ENCODE measurements around the gene APLP2.
"Not testable (repeated sequence)": the region's sequence is repeated elsewhere in the genome, so short reads cannot be mapped to it uniquely, and the experiment has no call there.

APLP2 gene

DNA sequence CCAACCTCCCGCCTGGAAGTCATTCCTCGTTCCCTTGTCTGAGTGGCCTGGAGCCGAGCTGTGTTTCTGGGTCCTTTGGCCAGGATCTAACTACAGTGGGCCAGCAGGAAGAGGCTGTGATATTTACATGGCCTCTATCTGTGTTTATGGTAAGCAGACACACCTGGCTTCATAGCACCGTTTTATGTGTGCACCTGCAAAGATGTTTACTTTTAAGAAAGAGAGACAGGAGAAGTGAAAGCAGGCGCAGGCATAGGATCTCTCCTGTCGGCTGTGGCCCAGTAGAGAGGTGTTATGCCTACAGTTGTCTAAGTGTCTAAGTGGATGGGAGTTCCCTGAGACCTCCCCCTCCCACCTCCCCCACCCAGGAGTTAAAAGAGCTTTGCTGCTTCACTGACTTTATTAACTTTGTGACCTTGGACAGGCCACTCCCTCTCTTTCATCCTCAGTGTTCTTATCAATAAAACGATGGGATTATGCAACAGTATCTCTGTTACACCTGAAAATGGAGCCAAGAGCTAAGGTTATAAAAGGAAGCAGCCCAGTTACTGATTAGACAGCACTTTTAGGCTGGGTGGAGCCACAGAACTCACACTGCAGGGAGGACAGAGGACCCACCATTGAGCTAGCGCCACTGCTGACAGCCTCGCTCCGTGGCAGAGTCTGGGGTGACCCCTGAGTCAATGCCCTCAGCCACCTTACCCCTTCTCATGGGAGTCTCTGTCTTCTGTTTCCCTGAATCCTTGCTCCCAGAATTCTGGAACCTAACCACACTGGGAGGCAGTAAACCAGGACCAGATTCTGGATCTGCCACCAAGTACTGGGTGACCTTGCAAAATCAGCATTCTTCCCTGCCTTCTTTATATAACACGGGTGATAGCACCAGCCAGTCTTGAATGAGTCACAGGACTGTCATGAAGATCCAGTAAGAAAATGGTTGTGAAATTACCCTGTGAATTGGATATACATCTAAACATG lies 111.9 kb downstream of the APLP2 start:
- intact Hi-C loops (cut with DNase I), result no loop called here
- DNase-seq, result peak in 1 of 10 donors; percentile 61

DNA sequence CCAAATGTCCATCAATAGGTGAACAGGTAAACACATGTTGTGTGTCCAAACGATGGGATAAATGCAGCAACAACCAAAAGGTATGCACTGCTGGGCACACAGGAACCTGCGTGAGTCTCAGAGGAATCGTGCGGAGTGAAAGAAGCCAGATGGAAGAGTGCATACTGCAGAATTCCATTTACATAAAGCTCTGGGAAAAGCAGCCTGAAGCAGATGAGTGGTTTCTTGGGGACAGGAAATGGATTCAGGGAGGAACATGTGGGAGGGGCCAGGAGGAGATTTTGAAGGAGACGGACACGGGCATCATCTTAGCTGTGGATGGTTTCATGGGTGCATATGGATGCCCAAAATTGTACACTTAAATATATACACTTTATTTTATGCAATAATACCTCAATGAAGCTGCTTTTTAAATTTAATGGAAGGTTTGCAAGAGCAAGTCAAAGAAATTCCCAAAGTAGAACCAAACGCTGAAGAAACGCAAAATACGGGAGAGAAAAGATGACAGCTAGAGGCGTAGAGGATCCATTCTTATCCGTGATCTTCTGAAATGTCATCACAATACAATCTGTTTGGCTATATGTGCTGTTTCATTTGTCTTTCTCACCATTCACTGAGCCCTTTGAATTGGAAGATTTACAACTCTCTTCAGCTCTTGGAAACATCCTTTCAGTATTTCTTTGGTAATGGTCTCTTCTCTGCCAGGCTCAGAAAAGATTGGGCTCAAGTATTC lies 114.3 kb downstream of the APLP2 start:
- peak in 2 of 10 donors; percentile 14 to 34 for DNase-seq
- intact Hi-C loops (cut with DNase I), result no loop called here

GRCh38 chr11:130187096-130187495 lies 117.4 kb downstream of the APLP2 start:
- peak in 1 of 10 donors; percentile 66 for DNase-seq
- intact Hi-C loops (cut with DNase I), result no loop called here

- intact Hi-C loops (cut with DNase I), result no loop called here
- DNase-seq, result peak in 1 of 10 donors; percentile 66
Observed at GRCh38 chr11:130188047-130188446, 118.4 kb downstream of the APLP2 start.

GRCh38 chr11:130188585-130189347 lies 119.1 kb downstream of the APLP2 start:
- DNase-seq, result peak in 1 of 10 donors; percentile 77
- intact Hi-C loops (cut with DNase I), result no loop called here

DNA sequence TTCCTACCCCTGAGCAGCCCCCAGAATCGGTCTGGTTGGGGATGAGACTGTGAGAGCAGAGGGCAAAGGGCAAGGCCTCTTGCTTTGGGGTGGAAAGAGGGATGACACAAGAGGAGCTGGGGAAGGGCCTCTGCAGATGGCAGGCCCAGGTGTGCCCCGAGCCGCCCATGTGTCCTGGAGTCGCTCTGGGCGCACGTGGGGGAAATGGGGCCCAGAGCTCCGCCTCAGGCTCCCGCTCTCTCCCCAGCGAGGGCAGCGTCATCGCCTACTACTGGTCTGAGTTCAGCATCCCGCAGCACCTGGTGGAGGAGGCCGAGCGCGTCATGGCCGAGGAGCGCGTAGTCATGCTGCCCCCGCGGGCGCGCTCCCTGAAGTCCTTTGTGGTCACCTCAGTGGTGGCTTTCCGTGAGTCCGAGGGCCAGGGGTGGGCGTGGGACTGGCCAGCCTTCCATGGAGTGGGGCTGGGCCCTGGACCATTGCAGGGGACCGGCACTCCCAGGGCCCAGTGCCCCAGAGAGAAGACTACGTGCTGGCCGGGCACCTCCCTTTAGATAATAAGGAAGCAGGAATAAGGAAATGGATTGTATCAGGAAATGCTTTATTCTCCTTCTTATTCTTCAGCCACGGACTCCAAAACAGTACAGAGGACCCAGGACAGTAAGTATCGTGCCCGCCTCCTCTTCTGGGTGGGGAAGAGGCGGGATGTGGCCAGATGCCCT lies 120.0 kb downstream of the APLP2 start:
- intact Hi-C loops (cut with DNase I), result no loop called here

DNA sequence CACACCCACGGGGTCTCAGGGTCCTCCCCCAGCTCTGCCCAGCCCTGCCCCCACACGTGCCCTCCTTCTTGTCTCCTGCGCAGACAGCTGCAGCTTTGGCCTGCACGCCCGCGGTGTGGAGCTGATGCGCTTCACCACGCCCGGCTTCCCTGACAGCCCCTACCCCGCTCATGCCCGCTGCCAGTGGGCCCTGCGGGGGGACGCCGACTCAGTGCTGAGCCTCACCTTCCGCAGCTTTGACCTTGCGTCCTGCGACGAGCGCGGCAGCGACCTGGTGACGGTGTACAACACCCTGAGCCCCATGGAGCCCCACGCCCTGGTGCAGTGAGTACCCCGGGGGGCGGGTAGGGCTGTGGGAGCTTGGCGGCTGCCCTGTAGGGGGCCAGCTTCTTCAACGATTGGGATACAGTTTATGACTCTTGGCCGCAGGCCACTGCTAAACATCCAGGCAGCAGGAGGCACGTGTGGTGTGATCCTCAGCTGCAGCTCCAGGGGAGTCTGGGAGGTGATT lies 120.7 kb downstream of the APLP2 start:
- DNase-seq, result peak in 3 of 10 donors; percentile 68 to 72 (median 72)
- intact Hi-C loops (cut with DNase I), result no loop called here

More for the DNA sequence above, 120.0 kb downstream of the APLP2 start:
- peak in 2 of 10 donors; percentile 55 to 68 for DNase-seq

DNA sequence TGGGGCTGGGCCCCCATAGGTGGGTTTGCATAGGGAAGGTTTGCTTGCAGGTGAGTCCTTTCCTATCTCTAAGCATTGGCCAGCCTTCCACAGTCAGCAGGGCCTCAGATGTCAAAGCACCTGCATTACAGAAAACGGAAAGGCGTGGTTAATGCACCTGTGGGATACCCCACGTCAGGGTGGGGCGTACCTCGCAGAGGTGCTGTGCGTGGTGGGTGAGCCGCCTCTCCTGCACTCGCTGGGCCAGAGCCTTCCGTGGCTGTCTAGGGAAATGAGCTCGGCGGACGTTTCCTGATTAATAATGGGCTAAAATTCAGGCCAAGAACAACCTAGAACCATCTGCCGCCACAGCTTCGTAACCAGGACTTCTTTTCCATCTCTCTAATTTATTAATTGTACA lies 122.2 kb downstream of the APLP2 start:
- intact Hi-C loops (cut with DNase I), result no loop called here
- peak in 3 of 10 donors; percentile 14 to 68 (median 62) for DNase-seq

DNA sequence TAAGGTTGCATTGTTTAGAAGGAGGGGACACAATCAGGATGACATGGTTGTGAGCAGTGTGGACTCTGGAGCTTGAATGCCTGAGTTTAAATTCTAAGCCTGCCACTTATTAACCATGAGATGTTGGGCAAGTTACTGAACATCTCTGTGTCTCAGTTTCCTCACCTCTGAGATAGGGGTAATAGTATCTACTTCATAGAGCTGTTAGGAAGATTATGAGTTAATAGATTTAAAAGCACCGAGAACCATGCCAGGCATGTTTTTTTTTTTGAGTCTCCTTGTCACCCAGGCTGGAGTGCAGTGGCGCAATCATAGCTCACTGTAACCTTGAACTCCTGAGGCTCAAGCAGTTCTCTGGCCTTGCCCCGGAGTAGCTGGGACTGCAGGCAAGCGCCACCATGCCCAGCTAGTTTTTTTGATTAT lies 123.2 kb downstream of the APLP2 start:
- intact Hi-C loops (cut with DNase I), result no loop called here
- DNase-seq, result peak in 1 of 10 donors; percentile 3

DNA sequence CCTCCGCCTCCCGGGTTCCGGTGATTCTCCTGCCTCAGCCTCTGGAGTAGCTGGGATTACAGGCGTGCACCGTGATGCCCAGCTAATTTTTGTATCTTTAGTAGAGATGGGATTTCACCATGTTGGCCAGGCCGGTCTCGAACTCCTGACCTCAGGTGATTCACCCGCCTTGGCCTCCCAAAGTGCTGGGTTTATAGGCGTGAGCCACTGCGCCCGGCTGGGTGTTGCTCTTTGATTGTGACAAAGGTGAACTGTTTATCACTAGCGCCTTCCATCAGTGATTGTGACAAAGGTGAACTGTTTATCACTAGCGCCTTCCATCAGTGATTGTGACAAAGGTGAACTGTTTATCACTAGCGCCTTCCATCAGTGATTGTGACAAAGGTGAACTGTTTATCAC lies 123.9 kb downstream of the APLP2 start:
- intact Hi-C loops (cut with DNase I), result not testable (repeated sequence)
- DNase-seq, result peak in 1 of 10 donors; percentile 26

All from posterior cingulate gyrus (tissue), 11 donors.